ENCODE measurements around the gene IL22RA1.

Gene IL22RA1

GRCh38 chr1:24139841-24140425, 3.0 kb downstream of the IL22RA1 start:
- DNase-seq (ENCODE audit: extremely low spot score, insufficient read length, low read depth) (no peak), FAIRE-seq (no peak)

GRCh38 chr1:24139222-24139489, 3.8 kb downstream of the IL22RA1 start:
- FAIRE-seq, result no peak
- DNase-seq (ENCODE audit: extremely low spot score, insufficient read length, low read depth), result no peak

- no peak for FAIRE-seq
- DNase-seq (ENCODE audit: extremely low spot score, insufficient read length, low read depth), result no peak
Observed at GRCh38 chr1:24138476-24139221, 4.3 kb downstream of the IL22RA1 start.

- DNase-seq (ENCODE audit: extremely low spot score, insufficient read length, low read depth) (no peak), FAIRE-seq (no peak)
Observed at GRCh38 chr1:24136956-24137539, 5.9 kb downstream of the IL22RA1 start.

GRCh38 chr1:24134376-24134775, 8.6 kb downstream of the IL22RA1 start:
- no peak for DNase-seq (ENCODE audit: extremely low spot score, insufficient read length, low read depth)
- FAIRE-seq, result no peak

GRCh38 chr1:24133819-24134218, 9.1 kb downstream of the IL22RA1 start:
- DNase-seq (ENCODE audit: extremely low spot score, insufficient read length, low read depth) (no peak), FAIRE-seq (no peak)

- no peak for FAIRE-seq
- DNase-seq (ENCODE audit: extremely low spot score, insufficient read length, low read depth), result no peak
Observed at GRCh38 chr1:24130385-24130784, 12.6 kb downstream of the IL22RA1 start.

GRCh38 chr1:24127801-24128363, 15.1 kb downstream of the IL22RA1 start:
- no peak for DNase-seq (ENCODE audit: extremely low spot score, insufficient read length, low read depth)
- FAIRE-seq, result no peak

GRCh38 chr1:24127134-24127800, 15.7 kb downstream of the IL22RA1 start:
- DNase-seq (ENCODE audit: extremely low spot score, insufficient read length, low read depth), result no peak
- FAIRE-seq, result no peak

GRCh38 chr1:24126672-24127023, 16.3 kb downstream of the IL22RA1 start:
- DNase-seq (ENCODE audit: extremely low spot score, insufficient read length, low read depth) (no peak), FAIRE-seq (no peak)

- DNase-seq (ENCODE audit: extremely low spot score, insufficient read length, low read depth) (no peak), FAIRE-seq (no peak)
Observed at GRCh38 chr1:24126018-24126671, 16.8 kb downstream of the IL22RA1 start.

- no peak for DNase-seq (ENCODE audit: extremely low spot score, insufficient read length, low read depth)
- FAIRE-seq, result no peak
Observed at GRCh38 chr1:24125456-24125855, 17.5 kb downstream of the IL22RA1 start.

- FAIRE-seq (no peak), DNase-seq (ENCODE audit: extremely low spot score, insufficient read length, low read depth) (no peak)
Observed at GRCh38 chr1:24124980-24125379, 18.0 kb downstream of the IL22RA1 start.

- no peak for FAIRE-seq
- DNase-seq (ENCODE audit: extremely low spot score, insufficient read length, low read depth), result no peak
Observed at GRCh38 chr1:24123611-24124010, 19.3 kb downstream of the IL22RA1 start.

GRCh38 chr1:24122776-24123175, 20.2 kb downstream of the IL22RA1 start:
- FAIRE-seq, result no peak

GRCh38 chr1:24121406-24121805, 21.5 kb downstream of the IL22RA1 start:
- FAIRE-seq (no peak), DNase-seq (ENCODE audit: extremely low spot score, insufficient read length, low read depth) (no peak)

More at GRCh38 chr1:24122776-24123175, 20.2 kb downstream of the IL22RA1 start:
- no peak for DNase-seq (ENCODE audit: extremely low spot score, insufficient read length, low read depth)

GRCh38 chr1:24120965-24121364, 22.0 kb downstream of the IL22RA1 start:
- FAIRE-seq, result no peak
- DNase-seq (ENCODE audit: extremely low spot score, insufficient read length, low read depth), result no peak

GRCh38 chr1:24119859-24120756, 22.8 kb downstream of the IL22RA1 start:
- no peak for FAIRE-seq
- DNase-seq (ENCODE audit: extremely low spot score, insufficient read length, low read depth), result no peak

- DNase-seq (ENCODE audit: extremely low spot score, insufficient read length, low read depth) (no peak), FAIRE-seq (no peak)
Observed at GRCh38 chr1:24119489-24119858, 23.5 kb downstream of the IL22RA1 start.
